GM19043 (cell line): ENCODE data around the gene GRK4.
"Not testable (repeated sequence)": the region's sequence is repeated elsewhere in the genome, so short reads cannot be mapped to it uniquely, and the experiment has no call there.

Experiments
- ATAC-seq: cut with Tn5 transposase; IDR thresholded peaks from one replicate; pipeline ENCODE4 v1.9.1; 2021; ENCODE audit warnings: low read depth; ENCODE audit not compliant: unreplicated experiment

Gene GRK4

GRCh38 chr4:2954358-2955185 is 8.8 kb upstream of the GRK4 start:
- no peak for ATAC-seq

DNA sequence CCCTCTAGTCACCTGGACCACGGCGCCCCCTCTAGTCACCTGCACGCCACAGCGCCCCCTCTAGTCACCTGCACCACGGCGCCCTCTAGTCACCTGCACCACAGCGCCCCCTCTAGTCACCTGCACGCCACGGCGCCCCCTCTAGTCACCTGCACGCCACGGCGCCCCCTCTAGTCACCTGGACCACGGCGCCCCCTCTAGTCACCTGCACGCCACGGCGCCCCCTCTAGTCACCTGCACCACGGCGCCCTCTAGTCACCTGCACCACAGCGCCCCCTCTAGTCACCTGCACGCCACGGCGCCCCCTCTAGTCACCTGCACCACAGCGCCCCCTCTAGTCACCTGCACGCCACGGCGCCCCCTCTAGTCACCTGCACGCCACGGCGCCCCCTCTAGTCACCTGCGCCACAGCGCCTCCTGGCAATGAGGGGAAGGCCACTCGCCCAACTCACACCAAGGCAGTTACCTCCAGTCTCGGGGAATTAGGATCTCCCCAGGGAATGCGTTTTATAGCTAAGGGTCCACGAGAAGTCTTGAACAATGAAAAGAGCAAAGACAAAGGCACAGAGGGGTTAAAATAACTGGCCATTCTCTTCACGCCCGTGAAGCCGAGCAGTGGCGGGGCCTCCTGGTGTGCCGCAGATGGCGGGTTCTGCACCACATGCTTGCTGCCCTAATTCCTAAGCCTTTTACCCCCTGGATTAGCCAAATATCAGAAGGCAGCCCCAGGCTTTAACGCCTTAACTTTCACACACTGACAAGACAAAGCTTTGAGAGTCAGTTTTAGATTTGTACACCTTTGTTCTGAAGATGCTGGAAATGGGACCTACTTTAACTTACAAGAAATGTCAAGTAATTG is 8.0 kb upstream of the GRK4 start:
- not testable (repeated sequence) for ATAC-seq

DNA sequence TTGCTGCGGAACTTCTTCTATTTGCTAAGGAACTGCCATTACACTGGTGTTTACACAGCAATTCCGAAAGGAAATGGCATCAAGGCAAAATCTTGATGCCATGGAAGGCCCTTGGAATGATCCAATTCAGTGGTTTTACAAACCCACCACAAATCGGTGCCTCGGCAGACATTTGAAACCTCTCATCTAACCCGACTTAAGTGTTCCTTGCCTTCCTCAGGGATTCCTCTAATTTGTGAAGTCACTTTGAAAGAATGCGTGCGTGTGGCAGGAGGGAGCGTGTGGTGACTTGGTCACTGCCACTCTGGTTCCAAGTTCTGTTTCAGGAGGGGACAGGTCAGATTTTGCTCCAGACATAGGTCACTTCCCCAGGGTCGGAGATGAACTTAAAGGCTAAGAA is 4.9 kb upstream of the GRK4 start:
- no peak for ATAC-seq

DNA sequence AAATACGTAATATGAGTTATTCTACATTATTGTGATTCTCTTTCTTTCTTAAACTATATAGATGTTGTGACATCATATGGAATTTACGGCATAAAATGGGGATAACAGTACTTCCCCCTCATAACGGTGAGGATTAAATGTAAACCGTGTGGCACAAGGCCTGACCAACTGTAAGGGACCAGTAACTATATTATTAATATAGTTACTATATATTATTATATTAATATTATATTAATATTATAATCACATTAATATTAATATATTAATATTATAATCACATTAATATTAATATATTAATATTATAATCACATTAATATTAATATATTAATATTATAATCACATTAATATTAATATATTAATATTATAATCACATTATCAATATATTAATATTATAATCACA is 2.9 kb upstream of the GRK4 start:
- ATAC-seq, result not testable (repeated sequence)

- no peak for ATAC-seq
Observed at GRCh38 chr4:2961421-2961810, 2.0 kb upstream of the GRK4 start.

GRCh38 chr4:2961811-2962441 is 1.4 kb upstream of the GRK4 start:
- no peak for ATAC-seq

GRCh38 chr4:2962614-2963174 is 677 bp upstream of the GRK4 start:
- peak; percentile 27 for ATAC-seq

DNA sequence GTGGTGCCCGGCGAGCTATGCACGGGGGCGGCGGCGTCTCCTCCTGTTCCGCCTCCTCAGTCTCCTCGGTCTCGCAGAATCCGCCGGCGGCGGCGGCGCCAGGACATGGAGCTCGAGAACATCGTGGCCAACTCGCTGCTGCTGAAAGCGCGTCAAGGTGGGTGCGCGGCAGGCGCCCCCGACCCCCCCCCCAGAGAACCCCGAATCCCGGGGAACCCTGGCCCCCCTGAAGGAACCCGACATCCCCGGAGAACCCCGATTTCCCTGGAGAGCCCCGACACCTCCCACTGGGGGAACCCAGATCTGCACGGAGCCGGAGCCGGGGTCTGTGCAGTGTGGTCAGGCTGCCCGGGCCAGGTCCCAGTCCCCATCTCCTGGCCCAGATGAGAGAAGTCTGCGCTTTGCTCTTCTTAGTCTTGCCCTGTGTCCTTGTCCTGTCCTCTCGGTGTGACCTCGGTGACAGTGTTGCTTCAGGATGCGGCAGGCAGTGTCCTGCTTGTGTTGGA is 648 bp downstream of the GRK4 start:
- peak; percentile 13 for ATAC-seq

DNA sequence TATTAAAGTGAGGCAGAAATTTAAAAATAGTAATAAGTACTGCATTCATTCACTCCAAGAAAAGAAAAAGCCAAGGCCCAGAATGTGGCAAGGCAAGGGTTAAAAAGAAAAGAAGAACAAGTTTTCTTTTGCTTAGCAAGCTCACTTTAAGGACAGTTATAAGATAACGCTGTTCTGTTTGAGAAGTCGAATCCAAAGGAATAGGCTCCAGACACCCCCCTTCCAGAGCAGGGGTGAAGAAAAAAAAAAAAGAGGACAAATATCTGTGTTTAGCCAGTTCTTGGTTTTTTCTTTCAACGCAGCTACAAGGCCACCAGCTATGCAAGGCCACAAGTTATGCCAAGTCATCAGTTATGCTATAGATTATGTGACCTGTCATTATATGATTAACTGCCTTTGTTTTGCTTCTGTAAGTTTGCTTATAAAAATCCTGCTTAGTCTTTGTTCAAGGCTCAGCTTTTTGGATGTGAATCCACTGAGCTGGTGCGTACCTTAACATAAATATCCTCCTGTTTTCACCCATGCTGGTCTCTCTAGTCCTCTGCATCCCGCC is 1.4 kb downstream of the GRK4 start:
- ATAC-seq, result no peak

GRCh38 chr4:2965262-2965661 is 1.9 kb downstream of the GRK4 start:
- ATAC-seq, result no peak

DNA sequence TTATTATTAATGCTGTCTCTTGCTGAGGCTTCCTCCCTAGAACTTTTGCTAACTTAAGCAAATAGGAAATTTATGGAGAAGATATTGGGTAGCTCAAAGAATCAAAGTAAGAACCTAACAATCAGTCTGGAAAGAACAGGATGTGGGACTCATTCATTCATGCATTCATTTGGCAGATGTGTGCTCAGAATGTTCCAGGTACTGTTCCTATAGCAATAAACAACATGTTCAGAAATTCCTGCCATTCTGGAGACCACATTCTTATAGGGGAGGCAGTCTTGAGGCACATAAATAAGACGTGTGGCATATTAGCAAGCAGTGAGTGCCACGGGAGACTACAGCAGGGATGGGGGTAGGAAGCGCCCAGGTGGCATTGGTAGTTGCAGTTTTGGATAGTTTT is 5.0 kb downstream of the GRK4 start:
- ATAC-seq, result no peak

DNA sequence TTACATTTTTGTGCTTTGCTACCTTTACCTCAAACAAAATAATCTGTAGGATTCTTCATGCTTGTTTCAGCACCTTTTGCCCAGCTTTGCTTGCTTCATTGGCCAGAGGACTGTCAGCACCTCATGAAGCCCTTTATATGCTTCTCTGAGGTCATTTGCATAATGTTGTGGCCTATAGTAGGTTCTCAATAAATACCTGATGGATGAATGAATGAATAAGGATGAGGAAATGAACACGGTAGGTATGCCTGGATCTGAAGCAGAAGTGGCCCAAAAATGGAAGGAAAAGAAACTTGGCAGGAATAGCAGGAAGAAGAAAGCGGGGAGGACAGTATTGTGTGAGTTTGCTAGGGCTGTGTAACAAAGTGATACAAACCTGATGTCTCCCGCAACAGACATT is 7.9 kb downstream of the GRK4 start:
- no peak for ATAC-seq

DNA sequence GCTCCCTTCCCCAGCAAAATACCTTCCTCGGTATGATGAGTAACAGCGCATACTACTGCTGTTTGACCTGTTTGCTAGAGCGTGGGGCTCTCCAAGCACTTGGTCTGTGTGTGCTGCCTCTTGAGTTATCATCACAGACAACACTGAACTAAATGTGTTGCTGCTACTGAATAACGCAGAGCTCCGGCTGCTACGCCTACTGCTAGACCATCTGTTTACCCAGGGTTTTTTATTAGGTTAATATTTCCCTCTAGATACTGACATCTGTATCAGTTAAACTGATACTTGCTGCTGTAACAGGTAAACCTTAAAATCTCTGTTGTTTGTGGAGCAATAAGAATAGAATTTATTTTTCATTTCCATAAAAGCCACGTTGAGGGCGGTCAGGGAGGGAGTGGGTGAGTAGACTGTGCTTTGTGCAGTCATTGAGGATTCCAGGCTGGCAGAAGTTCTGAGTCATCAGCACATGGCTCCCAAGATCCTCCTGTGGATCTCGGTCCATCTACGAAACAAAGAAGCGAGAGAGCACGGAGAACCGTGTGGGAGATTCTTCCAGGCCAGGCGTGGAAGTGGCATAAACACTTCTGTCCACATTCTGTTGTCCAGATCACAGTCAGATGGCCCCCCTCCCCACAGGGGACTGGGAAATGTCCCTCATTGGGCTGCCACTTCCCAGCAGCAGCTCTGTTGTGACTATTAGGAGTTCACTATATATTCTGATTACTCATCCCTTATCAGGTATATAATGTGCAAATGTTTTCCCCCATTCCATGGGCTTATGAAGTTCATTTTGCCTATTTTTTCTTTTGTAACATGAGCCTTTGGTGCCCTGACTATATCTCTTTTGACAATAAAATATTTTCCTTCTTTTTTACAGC is 14.1 kb downstream of the GRK4 start:
- no peak for ATAC-seq

- ATAC-seq, result no peak
Observed at GRCh38 chr4:2981256-2981819, 18.0 kb downstream of the GRK4 start.

GRCh38 chr4:2982012-2982411 is 18.6 kb downstream of the GRK4 start:
- ATAC-seq, result no peak

DNA sequence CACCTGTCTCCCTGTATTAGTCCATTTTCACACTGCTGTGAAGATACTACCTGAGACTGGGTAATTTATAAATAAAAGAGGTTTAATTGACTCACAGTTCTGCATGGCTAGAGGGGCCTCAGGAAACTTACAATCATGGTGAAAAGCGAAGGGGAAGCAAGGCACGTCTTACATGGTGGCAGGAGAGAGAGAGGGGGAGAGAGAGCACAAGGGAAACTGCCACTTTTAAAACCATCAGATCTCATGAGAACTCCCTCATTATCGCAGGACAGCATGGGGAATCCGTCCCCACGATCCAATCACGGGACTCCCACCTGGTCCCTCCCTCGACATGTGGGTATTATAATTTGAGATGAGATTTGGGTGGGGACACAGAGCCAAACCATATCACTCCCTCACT is 20.3 kb downstream of the GRK4 start:
- ATAC-seq, result not testable (repeated sequence)

DNA sequence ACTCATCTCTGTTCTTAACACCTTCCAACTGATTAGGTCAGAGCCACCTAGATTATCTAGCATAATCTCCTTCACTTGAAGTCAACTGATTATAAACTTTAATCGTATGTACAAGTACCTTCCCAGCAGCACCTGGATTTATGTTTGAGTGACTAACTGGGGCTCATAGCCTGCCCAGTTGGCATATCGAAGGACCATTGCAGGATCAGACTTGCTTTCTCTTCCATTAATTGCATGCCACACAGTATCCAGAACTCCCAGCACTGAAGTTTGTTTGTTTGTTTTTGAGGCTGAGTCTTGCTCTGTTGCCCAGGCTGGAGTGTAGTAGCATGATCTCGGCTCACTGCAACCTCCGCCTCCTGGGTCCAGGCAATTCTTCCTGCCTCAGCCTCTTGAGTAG is 27.9 kb downstream of the GRK4 start:
- ATAC-seq, result no peak

DNA sequence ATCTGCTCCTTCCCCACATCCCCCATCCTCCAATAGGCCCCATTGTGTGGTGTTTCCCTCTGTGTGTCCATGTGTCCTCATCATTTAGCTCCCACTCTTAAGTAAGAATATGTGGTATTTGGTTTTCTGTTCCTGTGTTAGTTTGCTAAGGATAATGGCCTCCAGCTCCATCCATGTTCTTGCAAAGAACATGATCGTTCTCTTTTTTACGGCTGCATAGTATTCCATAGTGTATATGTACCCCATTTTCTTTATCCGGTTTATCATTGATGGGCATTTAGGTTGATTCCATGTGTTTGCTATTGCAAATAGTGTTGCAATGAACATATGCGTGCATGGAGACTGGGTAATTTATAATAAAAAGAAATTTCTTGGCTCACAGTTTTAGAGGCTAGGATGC is 31.5 kb downstream of the GRK4 start:
- no peak for ATAC-seq

DNA sequence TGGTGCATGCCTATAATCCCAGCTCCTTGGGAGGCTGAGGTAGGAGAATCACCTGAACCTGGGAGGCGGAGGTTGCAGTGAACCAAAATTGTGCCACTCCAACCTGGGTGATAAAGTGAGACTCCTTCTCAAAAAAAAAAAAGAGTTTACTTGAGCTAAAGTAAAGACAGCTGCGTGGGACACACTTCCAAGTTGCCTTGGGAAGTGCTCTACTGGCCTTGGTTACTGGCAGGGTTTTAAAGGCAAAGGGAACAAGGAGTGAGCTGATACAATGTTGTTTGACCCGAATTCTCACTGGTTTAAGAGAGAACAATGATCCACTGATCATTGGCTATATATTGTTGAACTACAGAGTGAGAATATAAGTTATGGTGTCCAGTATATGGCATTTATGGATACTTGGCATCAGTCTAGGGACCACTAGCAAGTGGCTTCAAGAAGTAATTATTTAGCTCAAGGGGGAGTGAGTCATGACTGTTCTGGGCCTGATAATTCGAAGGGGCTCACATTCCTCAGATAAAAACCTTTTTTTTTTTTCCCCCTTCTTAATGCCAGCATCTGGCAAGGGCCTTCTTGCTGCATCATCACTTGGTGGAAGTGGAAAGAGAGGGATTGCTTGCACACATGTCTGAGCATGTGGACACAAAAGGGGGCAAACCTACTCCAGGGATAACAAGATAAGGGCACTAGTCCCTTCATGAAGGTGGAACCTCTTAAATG is 32.3 kb downstream of the GRK4 start:
- ATAC-seq, result no peak
